Measurements from ENCODE around the gene KLRF1. TPM values are rescaled to one million over a fixed set of nuclear protein-coding genes. Genes with fewer than 3 reads are reported as not detected.

The KLRF1 gene
- total RNA-seq, 1 donor from 2014 or later = not detected

- H3K27ac Mint-ChIP-seq = no peak overlapping the region
- no peak overlapping the region for H3K4me3 Mint-ChIP-seq
- peaks cover 5% of the 10 kb centered on the region for H3K4me1 Mint-ChIP-seq
- DNase-seq (ENCODE audit: low spot score in 2 of 2, unreplicated experiment in 2 of 2) = no peak
- H3K36me3 Mint-ChIP-seq = no peaks in the 10 kb centered on the region
- H3K9me3 Mint-ChIP-seq = peaks cover 8% of the 10 kb centered on the region
- TF ChIP-seq, protein P1, sequence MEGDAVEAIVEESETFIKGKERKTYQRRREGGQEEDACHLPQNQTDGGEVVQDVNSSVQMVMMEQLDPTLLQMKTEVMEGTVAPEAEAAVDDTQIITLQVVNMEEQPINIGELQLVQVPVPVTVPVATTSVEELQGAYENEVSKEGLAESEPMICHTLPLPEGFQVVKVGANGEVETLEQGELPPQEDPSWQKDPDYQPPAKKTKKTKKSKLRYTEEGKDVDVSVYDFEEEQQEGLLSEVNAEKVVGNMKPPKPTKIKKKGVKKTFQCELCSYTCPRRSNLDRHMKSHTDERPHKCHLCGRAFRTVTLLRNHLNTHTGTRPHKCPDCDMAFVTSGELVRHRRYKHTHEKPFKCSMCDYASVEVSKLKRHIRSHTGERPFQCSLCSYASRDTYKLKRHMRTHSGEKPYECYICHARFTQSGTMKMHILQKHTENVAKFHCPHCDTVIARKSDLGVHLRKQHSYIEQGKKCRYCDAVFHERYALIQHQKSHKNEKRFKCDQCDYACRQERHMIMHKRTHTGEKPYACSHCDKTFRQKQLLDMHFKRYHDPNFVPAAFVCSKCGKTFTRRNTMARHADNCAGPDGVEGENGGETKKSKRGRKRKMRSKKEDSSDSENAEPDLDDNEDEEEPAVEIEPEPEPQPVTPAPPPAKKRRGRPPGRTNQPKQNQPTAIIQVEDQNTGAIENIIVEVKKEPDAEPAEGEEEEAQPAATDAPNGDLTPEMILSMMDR (IDR thresholded peaks at IDR 0.05; ENCODE audit: unreplicated experiment) = no peak
- H3K27me3 Mint-ChIP-seq (ENCODE audit: low read depth) = no peaks in the 10 kb centered on the region
These were observed 27.3 kb upstream of the KLRF1 start for GRCh38 chr12:9799961-9800360.

DNA sequence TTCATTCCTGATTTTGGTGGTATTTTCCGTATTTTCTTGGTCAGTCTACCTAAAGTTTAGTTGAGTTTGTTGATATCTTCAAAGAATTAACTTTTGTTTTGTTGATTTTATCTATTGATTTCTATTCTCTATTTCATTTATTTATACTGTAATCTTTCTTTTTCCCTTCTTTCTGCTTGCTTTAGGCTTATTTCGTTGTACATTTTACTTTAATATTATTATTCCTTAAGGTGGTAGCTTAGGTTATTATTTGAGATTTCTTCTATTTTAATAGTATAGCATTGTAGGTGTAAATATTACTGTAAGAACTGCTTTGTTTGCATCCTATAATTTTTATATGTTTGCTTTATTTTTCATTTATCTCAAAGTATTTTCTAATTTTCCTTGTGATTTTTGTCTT is 21.4 kb upstream of the KLRF1 start:
- no peaks in the 10 kb centered on the region for H3K4me1 Mint-ChIP-seq

GRCh38 chr12:9806714-9807113 is 20.6 kb upstream of the KLRF1 start:
- no peak overlapping the region for H3K4me3 Mint-ChIP-seq
- H3K36me3 Mint-ChIP-seq = no peaks in the 10 kb centered on the region
- H3K27me3 Mint-ChIP-seq (ENCODE audit: low read depth) = no peaks in the 10 kb centered on the region
- no peaks in the 10 kb centered on the region for H3K4me1 Mint-ChIP-seq
- H3K27ac Mint-ChIP-seq = no peak overlapping the region
- peaks cover 4% of the 10 kb centered on the region for H3K9me3 Mint-ChIP-seq
- no peak for DNase-seq (ENCODE audit: low spot score in 2 of 2, unreplicated experiment in 2 of 2)
- TF ChIP-seq, protein P1 (IDR thresholded peaks at IDR 0.05; ENCODE audit: unreplicated experiment) = no peak

More for the DNA sequence above, 21.4 kb upstream of the KLRF1 start:
- Mint-ChIP-seq H3K36me3 (no peaks in the 10 kb centered on the region), H3K4me3 (no peak overlapping the region), H3K27me3 (ENCODE audit: low read depth) (no peaks in the 10 kb centered on the region), H3K9me3 (peaks cover 8% of the 10 kb centered on the region), H3K27ac (no peak overlapping the region)
- DNase-seq (ENCODE audit: low spot score in 2 of 2, unreplicated experiment in 2 of 2) = no peak
- TF ChIP-seq, protein P1 (IDR thresholded peaks at IDR 0.05; ENCODE audit: unreplicated experiment) = no peak

GRCh38 chr12:9808504-9808903 is 18.8 kb upstream of the KLRF1 start:
- no peak for DNase-seq (ENCODE audit: low spot score in 2 of 2, unreplicated experiment in 2 of 2)
- H3K36me3 Mint-ChIP-seq = no peaks in the 10 kb centered on the region
- H3K4me3 Mint-ChIP-seq = no peak overlapping the region
- H3K27ac Mint-ChIP-seq = no peak overlapping the region
- no peaks in the 10 kb centered on the region for H3K4me1 Mint-ChIP-seq
- no peaks in the 10 kb centered on the region for H3K9me3 Mint-ChIP-seq
- TF ChIP-seq, protein P1 (IDR thresholded peaks at IDR 0.05; ENCODE audit: unreplicated experiment) = no peak
- H3K27me3 Mint-ChIP-seq (ENCODE audit: low read depth) = no peaks in the 10 kb centered on the region

GRCh38 chr12:9809338-9809737 is 17.9 kb upstream of the KLRF1 start:
- no peaks in the 10 kb centered on the region for H3K9me3 Mint-ChIP-seq
- H3K4me3 Mint-ChIP-seq = no peak overlapping the region
- DNase-seq (ENCODE audit: low spot score in 2 of 2, unreplicated experiment in 2 of 2) = no peak
- peaks cover 2% of the 10 kb centered on the region for H3K27me3 Mint-ChIP-seq (ENCODE audit: low read depth)
- H3K36me3 Mint-ChIP-seq = no peaks in the 10 kb centered on the region
- TF ChIP-seq, protein P1 (IDR thresholded peaks at IDR 0.05; ENCODE audit: unreplicated experiment) = no peak
- no peak overlapping the region for H3K27ac Mint-ChIP-seq
- H3K4me1 Mint-ChIP-seq = no peaks in the 10 kb centered on the region

GRCh38 chr12:9809866-9810265 is 17.4 kb upstream of the KLRF1 start:
- TF ChIP-seq, protein P1 (IDR thresholded peaks at IDR 0.05; ENCODE audit: unreplicated experiment) = no peak
- no peak overlapping the region for H3K4me3 Mint-ChIP-seq

More at GRCh38 chr12:9809866-9810265, 17.4 kb upstream of the KLRF1 start:
- Mint-ChIP-seq H3K27me3 (ENCODE audit: low read depth) (peaks cover 2% of the 10 kb centered on the region), H3K4me1 (no peaks in the 10 kb centered on the region), H3K36me3 (no peaks in the 10 kb centered on the region), H3K9me3 (no peaks in the 10 kb centered on the region), H3K27ac (no peak overlapping the region)
- no peak for DNase-seq (ENCODE audit: low spot score in 2 of 2, unreplicated experiment in 2 of 2)
